Activated CD4-positive, alpha-beta T cell treated with anti-CD3 and anti-CD28 coated beads, Interleukin-2, amount 10 ng/mL, durations not matched to agents 7 days and 5 days (primary cell): ENCODE measurements around the gene CECR2. TPM values are rescaled to one million over a fixed set of nuclear protein-coding genes. Genes with fewer than 3 reads are reported as not detected.
A peak's percentile ranks its signal among the peaks of the same experiment; 100 is the strongest.

Experiments used
- CTCF ChIA-PET: fragments of 350-600 bp; sonication (Branson Sonifier 250); formaldehyde crosslinking; loops from one replicate; lab custom pipeline; 2021; ENCODE audit warnings: antibody characterized with exemption; lab: Charles Lee
- POLR2A ChIA-PET: fragments of 350-600 bp; sonication (Branson Sonifier 250); formaldehyde crosslinking; loops from one replicate; lab custom pipeline; 2021; ENCODE audit warnings: antibody characterized with exemption; lab: Charles Lee
- DNase-seq: peaks from one replicate; pipeline ENCODE4 v3.0.0-alpha.2; 2020
- H3K27ac Mint-ChIP-seq: one replicate; pipeline ENCODE4 v1.8.0; 2021; ENCODE audit warnings: mild to moderate bottlenecking, moderate library complexity, mixed read lengths
- H3K27me3 Mint-ChIP-seq: one replicate; pipeline ENCODE4 v1.8.0; 2021; ENCODE audit warnings: mixed read lengths
- H3K36me3 Mint-ChIP-seq: one replicate; pipeline ENCODE4 v1.8.0; 2021; ENCODE audit warnings: low read depth, mixed read lengths
- H3K4me1 Mint-ChIP-seq: one replicate; pipeline ENCODE4 v1.8.0; 2021; ENCODE audit warnings: mixed read lengths
- H3K4me3 Mint-ChIP-seq: one replicate; pipeline ENCODE4 v1.8.0; 2021; ENCODE audit warnings: mild to moderate bottlenecking, moderate library complexity, mixed read lengths
- H3K9me3 Mint-ChIP-seq: one replicate; pipeline ENCODE4 v1.8.0; 2021; ENCODE audit warnings: mixed read lengths
- total RNA-seq, 2 experiments: library from RNA; stranded (reverse); gene quantifications; one replicate each; pipeline ENCODE4 v1.2.3, GENCODE V29; 2021

Gene CECR2
- total RNA-seq, 2 experiments from 2014 or later, result 0.15 TPM; not detected in 1

DNA sequence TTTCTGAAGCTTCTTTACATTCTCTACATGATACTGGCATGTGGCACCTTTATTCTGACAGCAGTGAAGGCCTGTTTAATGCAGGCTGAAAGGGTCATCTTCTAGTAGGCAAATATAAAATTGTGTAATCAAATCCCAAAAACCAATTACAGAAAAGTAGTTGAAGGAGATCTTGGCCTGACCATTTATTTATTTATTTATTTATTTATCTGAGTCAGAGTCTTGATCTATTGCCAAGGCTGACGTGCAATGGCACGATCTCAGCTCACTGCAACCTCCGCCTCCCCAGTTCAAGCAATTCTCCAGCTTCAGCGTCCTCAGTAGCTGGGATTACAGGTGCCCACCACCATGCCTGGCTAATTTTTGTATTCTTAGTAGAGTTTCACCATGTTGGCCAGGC lies 22.7 kb upstream of the CECR2 start:
- ChIA-PET CTCF (interaction anchor here (0.6 to 1.5 kb wide), 5 partner anchors 8 to 174 kb away, joined by 3 to 4 read pairs (median 3); no protein-coding TSS in a partner anchor), POLR2A (no interaction called here)
- Mint-ChIP-seq H3K27ac (no peak overlapping the region), H3K4me1 (peaks cover 2% of the 10 kb centered on the region), H3K9me3 (no peaks in the 10 kb centered on the region), H3K36me3 (no peaks in the 10 kb centered on the region), H3K4me3 (no peak overlapping the region), H3K27me3 (peaks cover 6% of the 10 kb centered on the region)
- no peak for DNase-seq

DNA sequence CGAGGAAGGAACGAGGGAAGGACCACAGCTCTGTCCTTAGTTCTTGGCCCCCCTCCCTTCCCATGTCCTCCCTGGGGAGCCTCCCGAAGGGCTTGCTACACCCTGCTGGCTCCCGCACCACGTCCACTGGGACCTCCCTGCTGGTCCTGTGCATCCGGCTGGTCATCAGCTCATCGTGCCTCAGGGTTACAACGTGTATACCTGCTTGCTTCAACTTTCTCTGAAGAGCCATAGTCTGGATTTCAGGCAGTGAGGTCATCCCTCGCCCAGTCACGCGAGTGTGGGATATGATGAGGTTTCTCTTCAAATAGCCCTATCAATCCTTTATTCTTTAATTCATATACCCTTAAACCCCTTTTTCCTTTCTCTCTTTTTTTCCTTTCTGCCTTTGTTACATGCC lies 21.5 kb upstream of the CECR2 start:
- no peak overlapping the region for H3K4me3 Mint-ChIP-seq
- H3K4me1 Mint-ChIP-seq, result peaks cover 2% of the 10 kb centered on the region
- DNase-seq, result no peak
- H3K9me3 Mint-ChIP-seq, result no peaks in the 10 kb centered on the region
- H3K36me3 Mint-ChIP-seq, result no peaks in the 10 kb centered on the region
- no peak overlapping the region for H3K27ac Mint-ChIP-seq
- H3K27me3 Mint-ChIP-seq, result peaks cover 6% of the 10 kb centered on the region
- ChIA-PET POLR2A (no interaction called here), CTCF (interaction anchor here (1.3 to 1.4 kb wide), 2 partner anchors 28 to 53 kb away, joined by 3 read pairs; no protein-coding TSS in a partner anchor)

DNA sequence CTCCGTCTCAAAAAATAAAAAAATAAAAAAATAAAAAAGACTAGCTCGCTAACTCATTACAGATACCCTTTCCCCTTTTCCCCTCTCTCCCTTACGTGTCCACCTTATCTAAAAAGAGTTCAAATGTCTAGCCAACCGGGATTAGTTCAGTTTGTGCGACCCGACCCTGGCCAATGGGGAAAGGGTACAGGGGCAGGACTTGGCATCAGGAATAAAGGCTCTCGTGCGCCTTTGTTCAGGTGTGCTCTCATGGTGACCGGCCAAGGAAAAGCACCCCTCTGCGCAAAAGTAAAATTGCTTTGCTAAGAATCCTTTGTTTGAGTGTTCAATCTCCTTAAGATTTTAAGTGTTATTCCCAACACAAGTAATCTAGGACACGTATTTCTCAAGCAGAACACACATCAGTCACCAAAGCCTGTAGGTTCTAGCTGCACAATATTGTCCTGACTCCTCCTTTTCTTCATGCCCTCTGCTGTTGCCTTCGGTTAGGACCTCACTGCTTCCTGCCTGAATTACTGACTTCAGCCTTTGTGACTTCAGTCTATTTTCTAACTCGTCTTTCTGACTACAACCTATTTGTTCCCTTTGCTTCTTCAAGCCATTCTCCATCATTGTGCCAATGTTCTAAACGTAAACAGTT lies 20.7 kb upstream of the CECR2 start:
- H3K27me3 Mint-ChIP-seq, result peaks cover 6% of the 10 kb centered on the region
- ChIA-PET CTCF (interaction anchor here (0.7 kb wide), 1 partner anchor 177 kb away, joined by 3 read pairs; no protein-coding TSS in a partner anchor), POLR2A (no interaction called here)
- no peak overlapping the region for H3K27ac Mint-ChIP-seq
- no peak for DNase-seq
- H3K4me3 Mint-ChIP-seq, result no peak overlapping the region
- no peaks in the 10 kb centered on the region for H3K9me3 Mint-ChIP-seq
- peaks cover 2% of the 10 kb centered on the region for H3K4me1 Mint-ChIP-seq
- no peaks in the 10 kb centered on the region for H3K36me3 Mint-ChIP-seq

DNA sequence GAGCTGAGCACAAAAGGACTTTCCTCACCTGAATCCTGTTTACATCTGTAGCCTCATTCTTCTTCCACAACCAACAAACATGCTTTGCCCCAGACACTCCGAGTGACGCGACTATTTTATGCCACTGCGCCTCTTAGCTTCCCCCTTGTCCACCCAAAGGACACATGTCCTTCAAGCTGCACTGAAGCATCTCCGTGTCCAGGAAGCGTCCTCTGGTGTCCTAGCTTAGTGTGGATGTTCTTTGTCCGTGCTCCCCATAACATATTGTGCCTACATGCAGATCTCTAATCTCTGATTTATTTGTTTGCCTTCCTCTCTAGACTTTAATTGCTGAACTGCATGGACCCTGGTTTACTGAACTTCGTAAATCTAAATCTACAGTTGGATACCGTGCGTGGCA lies 20.1 kb upstream of the CECR2 start:
- H3K4me3 Mint-ChIP-seq, result no peak overlapping the region
- H3K9me3 Mint-ChIP-seq, result no peaks in the 10 kb centered on the region
- H3K27ac Mint-ChIP-seq, result no peak overlapping the region
- peaks cover 2% of the 10 kb centered on the region for H3K4me1 Mint-ChIP-seq
- ChIA-PET CTCF (interaction anchor here (0.7 kb wide), 1 partner anchor 177 kb away, joined by 3 read pairs; no protein-coding TSS in a partner anchor), POLR2A (no interaction called here)
- H3K36me3 Mint-ChIP-seq, result no peaks in the 10 kb centered on the region
- peaks cover 6% of the 10 kb centered on the region for H3K27me3 Mint-ChIP-seq
- DNase-seq, result no peak

DNA sequence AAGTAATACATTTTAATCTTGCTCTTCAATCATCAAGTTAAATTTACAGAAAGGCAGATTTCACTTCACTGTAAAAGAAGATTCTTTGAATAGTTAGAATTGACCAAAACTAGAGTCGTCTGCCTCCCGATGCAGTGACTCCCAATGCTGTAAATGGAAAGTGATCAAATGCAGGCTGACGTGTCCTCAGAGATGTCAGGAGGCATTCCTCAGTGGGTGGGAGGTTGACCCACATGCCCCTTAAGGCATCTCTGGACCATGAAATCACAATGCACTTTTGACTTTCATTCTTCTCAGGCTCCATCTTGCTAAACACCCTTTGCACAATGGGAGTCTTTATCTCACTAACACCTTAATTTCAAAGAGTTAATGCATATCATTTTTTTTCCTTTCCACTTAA lies 19.0 kb upstream of the CECR2 start:
- Mint-ChIP-seq H3K27me3 (peaks cover 6% of the 10 kb centered on the region), H3K9me3 (no peaks in the 10 kb centered on the region), H3K4me3 (no peak overlapping the region), H3K36me3 (no peaks in the 10 kb centered on the region), H3K4me1 (peaks cover 2% of the 10 kb centered on the region), H3K27ac (no peak overlapping the region)
- DNase-seq, result no peak
- POLR2A ChIA-PET, result no interaction called here
- CTCF ChIA-PET, result interaction anchor here (1.0 kb wide), 1 partner anchor 179 kb away, joined by 4 read pairs; no protein-coding TSS in a partner anchor

DNA sequence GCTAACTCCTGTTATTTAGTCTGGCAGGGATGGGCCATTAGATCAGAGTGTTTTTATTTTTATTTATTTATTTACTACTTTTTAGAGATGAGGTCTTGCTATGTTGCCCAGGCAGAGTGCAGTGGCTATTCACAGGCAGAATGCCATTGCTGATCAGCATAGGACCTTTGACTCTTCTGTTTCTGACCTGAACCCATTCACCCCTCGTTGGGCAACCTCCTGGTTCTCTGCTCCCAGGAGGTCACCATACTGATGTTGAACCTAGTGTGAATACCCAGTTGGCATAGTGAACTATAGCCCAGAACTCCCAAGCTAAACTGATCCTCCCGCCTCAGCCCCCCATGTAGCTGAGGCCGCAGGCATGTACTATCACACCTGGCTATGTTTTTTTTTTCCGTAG lies 16.5 kb upstream of the CECR2 start:
- H3K36me3 Mint-ChIP-seq, result no peaks in the 10 kb centered on the region
- CTCF ChIA-PET, result interaction anchor here (1.2 kb wide), 1 partner anchor 14 kb away, joined by 8 read pairs; no protein-coding TSS in a partner anchor
- no peak for DNase-seq
- H3K9me3 Mint-ChIP-seq, result no peaks in the 10 kb centered on the region
- H3K27me3 Mint-ChIP-seq, result peaks cover 6% of the 10 kb centered on the region
- POLR2A ChIA-PET, result no interaction called here
- no peak overlapping the region for H3K27ac Mint-ChIP-seq
- no peak overlapping the region for H3K4me3 Mint-ChIP-seq
- H3K4me1 Mint-ChIP-seq, result peaks cover 2% of the 10 kb centered on the region

DNA sequence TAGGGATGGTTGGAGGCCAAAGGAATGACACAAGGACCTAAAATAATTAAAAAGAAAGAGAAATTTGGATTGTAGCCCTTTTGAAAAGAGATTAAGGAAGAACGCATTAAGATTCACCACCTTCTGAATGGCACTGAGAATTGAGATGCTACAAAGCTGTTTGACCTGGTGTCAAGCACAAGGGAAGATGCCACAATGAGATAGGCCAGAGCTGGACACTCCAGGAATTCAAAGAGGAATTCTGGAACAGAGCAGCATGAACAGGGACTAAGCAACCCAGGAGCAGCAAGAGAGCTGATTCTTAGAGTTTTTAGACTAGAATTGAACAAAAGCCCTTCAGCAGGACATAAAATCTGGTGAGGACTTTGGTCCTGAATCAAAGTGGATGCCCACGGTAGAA lies 11.6 kb upstream of the CECR2 start:
- no peak for DNase-seq
- H3K4me1 Mint-ChIP-seq, result no peaks in the 10 kb centered on the region
- H3K4me3 Mint-ChIP-seq, result no peak overlapping the region
- H3K36me3 Mint-ChIP-seq, result no peaks in the 10 kb centered on the region
- H3K27me3 Mint-ChIP-seq, result no peaks in the 10 kb centered on the region
- ChIA-PET POLR2A (interaction anchor here (0.6 kb wide), 1 partner anchor 12 kb away, joined by 3 read pairs; no protein-coding TSS in a partner anchor), CTCF (interaction anchor here (0.8 kb wide), 1 partner anchor 186 kb away, joined by 3 read pairs; no protein-coding TSS in a partner anchor)
- H3K27ac Mint-ChIP-seq, result no peak overlapping the region
- H3K9me3 Mint-ChIP-seq, result no peaks in the 10 kb centered on the region

DNA sequence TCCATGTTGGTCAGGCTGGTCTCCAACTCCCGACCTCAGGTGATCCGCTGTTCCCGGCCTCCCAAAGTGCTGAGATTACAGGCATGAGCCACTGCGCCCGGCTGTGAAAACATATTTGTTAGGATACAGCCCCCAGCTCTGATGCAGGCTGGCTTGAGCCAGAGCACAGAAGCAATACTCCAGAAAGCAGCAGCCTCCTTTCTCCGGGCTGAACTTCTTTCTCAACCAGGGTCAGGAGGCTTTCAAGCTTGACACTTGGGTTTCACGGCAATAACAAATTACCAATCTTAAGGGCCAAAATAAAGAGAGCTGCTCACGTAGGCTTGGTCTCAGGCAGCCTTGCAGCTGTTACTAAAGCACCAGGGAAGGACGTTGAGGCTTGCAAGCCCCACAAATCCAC lies 10.8 kb upstream of the CECR2 start:
- POLR2A ChIA-PET, result no interaction called here
- no peak for DNase-seq
- no peaks in the 10 kb centered on the region for H3K4me1 Mint-ChIP-seq
- no peak overlapping the region for H3K27ac Mint-ChIP-seq
- H3K27me3 Mint-ChIP-seq, result no peaks in the 10 kb centered on the region
- H3K9me3 Mint-ChIP-seq, result no peaks in the 10 kb centered on the region
- no peaks in the 10 kb centered on the region for H3K36me3 Mint-ChIP-seq
- H3K4me3 Mint-ChIP-seq, result no peak overlapping the region
- CTCF ChIA-PET, result no interaction called here

DNA sequence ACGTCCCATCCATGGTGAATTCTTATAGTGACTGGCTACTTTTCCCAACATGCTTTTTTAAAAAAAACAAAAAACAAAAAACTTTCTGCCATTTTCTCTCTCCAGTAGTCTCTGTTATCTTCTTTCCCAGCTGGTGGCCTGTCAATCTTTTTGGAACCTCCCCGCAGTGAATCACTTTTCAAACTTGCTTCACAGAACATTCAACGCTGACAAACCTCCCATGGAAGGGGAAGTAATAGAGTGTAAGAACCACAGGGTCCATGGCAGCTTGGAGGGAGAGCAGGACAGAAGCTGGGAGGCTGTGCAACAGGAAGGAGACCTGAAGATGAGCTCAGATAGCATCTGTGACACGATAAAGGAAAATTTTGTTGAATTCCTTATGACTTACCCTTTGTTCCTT lies 9.8 kb upstream of the CECR2 start:
- no peak overlapping the region for H3K27ac Mint-ChIP-seq
- H3K27me3 Mint-ChIP-seq, result peaks cover 3% of the 10 kb centered on the region
- H3K9me3 Mint-ChIP-seq, result no peaks in the 10 kb centered on the region
- H3K36me3 Mint-ChIP-seq, result no peaks in the 10 kb centered on the region
- H3K4me1 Mint-ChIP-seq, result no peaks in the 10 kb centered on the region
- DNase-seq, result no peak
- no peak overlapping the region for H3K4me3 Mint-ChIP-seq
- POLR2A ChIA-PET, result interaction anchor here (0.8 kb wide), 1 partner anchor 133 kb away, joined by 13 read pairs; no protein-coding TSS in a partner anchor
- CTCF ChIA-PET, result interaction anchor here (0.7 kb wide), 1 partner anchor 16 kb away, joined by 3 read pairs; no protein-coding TSS in a partner anchor

DNA sequence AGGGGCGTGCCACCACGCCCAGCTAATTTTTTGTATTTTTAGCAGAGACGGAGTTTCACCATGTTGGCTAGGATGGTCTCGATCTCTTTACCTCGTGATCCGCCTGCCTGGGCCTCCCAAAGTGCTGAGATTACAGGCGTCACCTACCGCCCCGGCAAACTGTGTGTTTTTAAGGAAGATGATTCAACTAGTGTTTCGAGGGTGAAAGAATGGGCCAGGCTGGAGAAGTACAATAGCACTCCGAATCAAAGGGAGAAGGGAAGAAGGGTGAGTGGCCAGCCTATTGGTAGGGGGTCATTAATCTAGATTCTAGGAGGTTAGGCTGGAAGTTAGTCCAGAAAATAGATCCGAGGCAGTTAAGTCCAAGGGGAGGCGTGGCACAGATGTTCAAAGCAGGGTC lies 2.9 kb upstream of the CECR2 start:
- H3K27me3 Mint-ChIP-seq, result peaks cover 43% of the 10 kb centered on the region

DNA sequence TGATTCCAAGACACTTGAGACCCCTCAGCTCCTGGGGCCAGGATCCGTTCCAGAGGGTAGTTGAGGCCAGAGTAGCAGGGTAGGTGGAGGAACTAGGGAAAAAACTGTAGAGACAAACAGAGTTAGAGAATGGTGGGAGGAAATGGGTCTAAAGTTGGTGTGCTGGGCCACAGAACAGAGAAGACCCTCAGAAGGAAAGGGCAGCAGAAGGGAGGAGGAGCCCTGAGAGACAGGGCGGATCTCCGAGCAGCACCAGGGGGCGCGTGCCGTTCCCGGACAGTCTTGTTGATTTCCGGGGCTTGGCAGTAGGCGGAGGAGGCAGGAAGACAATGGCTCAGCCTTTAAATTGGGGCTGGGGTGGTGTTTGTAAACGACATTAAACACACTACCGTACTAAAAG lies 2.4 kb upstream of the CECR2 start:
- no peak overlapping the region for H3K4me3 Mint-ChIP-seq

More for the DNA sequence above, 2.9 kb upstream of the CECR2 start:
- CTCF ChIA-PET, result interaction anchor here (0.6 to 1.6 kb wide), 4 partner anchors 9 to 193 kb away, joined by 3 to 8 read pairs (median 4); no protein-coding TSS in a partner anchor
- POLR2A ChIA-PET, result no interaction called here
- DNase-seq, result no peak
- Mint-ChIP-seq H3K36me3 (peaks cover 2% of the 10 kb centered on the region), H3K9me3 (no peaks in the 10 kb centered on the region), H3K4me1 (peaks cover 26% of the 10 kb centered on the region), H3K27ac (no peak overlapping the region), H3K4me3 (no peak overlapping the region)

DNA sequence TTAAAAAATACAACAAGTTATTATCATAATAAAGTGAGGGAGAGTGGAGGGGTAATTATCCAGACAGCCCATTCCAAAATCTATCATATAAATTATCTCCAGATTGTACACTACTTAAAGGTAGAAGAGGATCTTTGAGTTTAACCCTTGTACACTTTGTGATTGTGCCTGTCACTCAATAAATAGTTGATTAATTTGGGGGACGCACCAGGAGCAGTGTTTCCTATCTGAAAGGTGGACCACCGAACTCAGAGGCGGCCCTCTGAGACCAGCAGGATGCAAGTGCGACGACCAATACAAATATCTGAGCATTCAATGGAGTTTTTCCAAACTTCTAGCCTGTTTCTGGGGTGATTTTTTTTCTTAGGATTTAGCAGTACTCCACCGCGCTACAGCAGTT lies 1.1 kb upstream of the CECR2 start:
- POLR2A ChIA-PET, result no interaction called here
- Mint-ChIP-seq H3K27me3 (peaks cover 54% of the 10 kb centered on the region), H3K4me3 (peak overlapping the region; percentile 60), H3K4me1 (peaks cover 26% of the 10 kb centered on the region), H3K9me3 (no peaks in the 10 kb centered on the region), H3K27ac (no peak overlapping the region), H3K36me3 (peaks cover 2% of the 10 kb centered on the region)
- CTCF ChIA-PET, result interaction anchor here (0.9 kb wide), 1 partner anchor 79 kb away, joined by 3 read pairs; no protein-coding TSS in a partner anchor
- DNase-seq, result no peak

More for the DNA sequence above, 2.4 kb upstream of the CECR2 start:
- Mint-ChIP-seq H3K27me3 (peaks cover 48% of the 10 kb centered on the region), H3K36me3 (peaks cover 2% of the 10 kb centered on the region), H3K27ac (no peak overlapping the region), H3K4me1 (peaks cover 26% of the 10 kb centered on the region), H3K9me3 (no peaks in the 10 kb centered on the region)
- CTCF ChIA-PET, result interaction anchor here (0.7 to 1.6 kb wide), 2 partner anchors 13 to 61 kb away, joined by 3 to 8 read pairs; no protein-coding TSS in a partner anchor
- peak; percentile 28 for DNase-seq
- POLR2A ChIA-PET, result no interaction called here
